Fibroblast of lung (primary cell): ENCODE measurements around the gene MEPE.

Experiments
- CTCF ChIP-seq, 2 donors: IDR thresholded peaks in 1 of 2; conservative IDR thresholded peaks in 1 of 2; 1 replicate in 1 of 2; 2 replicates in 1 of 2; pipeline ENCODE4 v1.5.1; 2011 to 2012; ENCODE audit warnings: low read length in 2 of 2, control low read depth in 1 of 2, inconsistent platforms in 1 of 2, low read depth in 1 of 2, mild to moderate bottlenecking in 1 of 2
- EZH2 ChIP-seq: IDR thresholded peaks from 2 replicates; pipeline ENCODE4 v1.5.1; 2012; ENCODE audit warnings: low read length, control low read depth, mild to moderate bottlenecking; ENCODE audit errors: missing control alignments

GRCh38 chr4:87884976-87885549, 52.3 kb downstream of the MEPE start:
- TF ChIP-seq CTCF (conservative IDR thresholded peaks at IDR 0.05 in 1 of 2, IDR thresholded peaks at IDR 0.05 in 1 of 2; ENCODE audit: low read depth in 1 of 2, low read length in 2 of 2), result no peak
- no peak for TF ChIP-seq EZH2
